Stimulated activated naive B cell treated with anti-CD40 and anti-IgM and Interleukin-4, amounts not matched to agents 10 μg/mL and 1 μg/mL and 100 μg/mL, for 72 hours (primary cell): Measurements from ENCODE around the gene RFTN2.
"Not testable (repeated sequence)": the region's sequence is repeated elsewhere in the genome, so short reads cannot be mapped to it uniquely, and the experiment has no call there.

ENCODE experiments used
- ATAC-seq, 2 donors: fragments of 150-1000 bp; cut with Tn5 transposase; replicated peaks; 2 replicates each; pipeline ENCODE4 v1.10.0; 2021; ENCODE audit warnings: moderate library complexity in 1 of 2
- DNase-seq: peaks from one replicate; pipeline ENCODE4 v3.0.0; 2021
- H3K27ac Mint-ChIP-seq: one replicate; pipeline ENCODE4 v1.8.0; 2022; ENCODE audit warnings: mild to moderate bottlenecking, mixed read lengths
- H3K27me3 Mint-ChIP-seq, 2 donors: one replicate each; pipeline ENCODE4 v1.8.0; 2022; ENCODE audit warnings: mixed read lengths in 2 of 2
- H3K36me3 Mint-ChIP-seq, 2 donors: one replicate each; pipeline ENCODE4 v1.8.0; 2022; ENCODE audit warnings: mixed read lengths in 2 of 2, mild to moderate bottlenecking in 1 of 2
- H3K4me1 Mint-ChIP-seq, 2 donors: one replicate each; pipeline ENCODE4 v1.8.0; 2022; ENCODE audit warnings: mixed read lengths in 2 of 2, mild to moderate bottlenecking in 1 of 2
- H3K4me3 Mint-ChIP-seq, 2 donors: one replicate each; pipeline ENCODE4 v1.8.0; 2022; ENCODE audit warnings: mild to moderate bottlenecking in 2 of 2, mixed read lengths in 2 of 2, moderate library complexity in 1 of 2
- H3K9me3 Mint-ChIP-seq, 2 donors: one replicate each; pipeline ENCODE4 v1.8.0; 2022; ENCODE audit warnings: mixed read lengths in 2 of 2, mild to moderate bottlenecking in 1 of 2

The RFTN2 gene, protein sequence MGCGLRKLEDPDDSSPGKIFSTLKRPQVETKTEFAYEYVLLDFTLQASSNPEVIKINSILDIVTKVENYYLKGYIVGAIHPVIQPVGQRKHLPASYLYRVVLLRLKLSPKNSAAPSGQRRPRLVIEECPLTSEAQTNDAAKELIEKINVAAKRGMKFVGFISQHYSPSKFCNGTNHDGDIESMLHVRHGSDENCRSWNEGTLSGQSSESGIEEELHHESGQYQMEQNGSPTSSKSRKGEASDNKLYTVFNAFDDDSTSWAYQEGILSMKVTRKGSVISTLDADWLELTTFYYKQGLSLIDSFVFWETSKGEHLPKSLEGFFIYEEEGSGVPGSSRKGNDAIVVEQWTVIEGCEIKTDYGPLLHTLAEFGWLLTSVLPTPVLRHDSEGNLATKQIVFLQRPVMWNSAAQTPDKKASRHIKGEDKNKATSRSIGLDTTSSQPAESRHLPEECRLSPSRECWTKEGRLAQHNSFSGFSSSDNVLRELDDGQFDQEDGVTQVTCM

DNA sequence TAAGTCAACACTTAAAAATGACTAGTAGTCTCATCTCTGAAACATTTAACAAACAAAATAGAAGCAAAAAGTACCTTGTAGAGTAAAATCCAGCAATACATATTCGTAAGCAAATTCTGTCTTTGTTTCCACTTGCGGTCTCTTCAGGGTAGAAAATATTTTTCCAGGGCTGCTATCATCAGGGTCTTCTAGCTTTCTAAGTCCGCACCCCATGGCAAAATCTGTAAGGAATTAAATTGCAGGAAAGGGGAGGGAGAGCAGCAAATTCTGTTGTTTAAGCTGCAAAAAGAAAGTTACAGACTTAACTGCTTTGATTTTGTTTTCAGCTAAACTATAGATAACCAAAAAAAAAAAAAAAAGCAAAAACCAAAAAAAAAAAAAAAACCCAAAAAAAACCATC is at the start of gene RFTN2:
Gene RFTN2, minus strand, starts transcription at position 342 of the 400 bp plus-strand sequence. Its CDS starts 129 bp downstream, at position 213.
- H3K9me3 Mint-ChIP-seq = no peaks in the 10 kb centered on the region
- no peaks in the 10 kb centered on the region for H3K36me3 Mint-ChIP-seq
- ATAC-seq (no peak), DNase-seq (no peak)
- no peak within 1 kb of the TSS for H3K27ac Mint-ChIP-seq
- no peaks in the 10 kb centered on the region for H3K4me1 Mint-ChIP-seq
- peaks cover 17 to 21% of the 10 kb centered on the region in 2 donors for H3K27me3 Mint-ChIP-seq
- no peak within 1 kb of the TSS for H3K4me3 Mint-ChIP-seq

- no peak for DNase-seq
- ATAC-seq = no peak
- Mint-ChIP-seq H3K27me3 (no peaks in the 10 kb centered on the region), H3K36me3 (peaks cover 7 to 13% of the 10 kb centered on the region in 2 donors), H3K4me1 (peaks cover 3 to 6% of the 10 kb centered on the region in 2 donors), H3K9me3 (no peaks in the 10 kb centered on the region), H3K4me3 (no peak overlapping the region), H3K27ac (no peak overlapping the region)
Observed at GRCh38 chr2:197717863-197718262, 42.5 kb upstream of the RFTN2 start.

- ATAC-seq (no peak), DNase-seq (no peak)
- Mint-ChIP-seq H3K4me3 (no peak overlapping the region), H3K36me3 (peaks cover 26 to 39% of the 10 kb centered on the region in 2 donors), H3K4me1 (peaks cover 23 to 39% of the 10 kb centered on the region in 2 donors), H3K27ac (no peak overlapping the region), H3K27me3 (no peaks in the 10 kb centered on the region), H3K9me3 (no peaks in the 10 kb centered on the region)
Observed at GRCh38 chr2:197713271-197713670, 37.9 kb upstream of the RFTN2 start.

GRCh38 chr2:197711578-197711977 is 36.2 kb upstream of the RFTN2 start:
- H3K4me3 Mint-ChIP-seq = no peak overlapping the region
- peaks cover 30 to 50% of the 10 kb centered on the region in 2 donors for H3K4me1 Mint-ChIP-seq
- no peak for ATAC-seq

GRCh38 chr2:197710424-197711042 is 35.1 kb upstream of the RFTN2 start:
- Mint-ChIP-seq H3K4me3 (no peak overlapping the region), H3K36me3 (peaks cover 24 to 40% of the 10 kb centered on the region in 2 donors)
- DNase-seq = no peak

More at GRCh38 chr2:197711578-197711977, 36.2 kb upstream of the RFTN2 start:
- H3K9me3 Mint-ChIP-seq = no peaks in the 10 kb centered on the region
- no peak for DNase-seq
- H3K36me3 Mint-ChIP-seq = peaks cover 26 to 42% of the 10 kb centered on the region in 2 donors
- H3K27me3 Mint-ChIP-seq = no peaks in the 10 kb centered on the region
- H3K27ac Mint-ChIP-seq = no peak overlapping the region

DNA sequence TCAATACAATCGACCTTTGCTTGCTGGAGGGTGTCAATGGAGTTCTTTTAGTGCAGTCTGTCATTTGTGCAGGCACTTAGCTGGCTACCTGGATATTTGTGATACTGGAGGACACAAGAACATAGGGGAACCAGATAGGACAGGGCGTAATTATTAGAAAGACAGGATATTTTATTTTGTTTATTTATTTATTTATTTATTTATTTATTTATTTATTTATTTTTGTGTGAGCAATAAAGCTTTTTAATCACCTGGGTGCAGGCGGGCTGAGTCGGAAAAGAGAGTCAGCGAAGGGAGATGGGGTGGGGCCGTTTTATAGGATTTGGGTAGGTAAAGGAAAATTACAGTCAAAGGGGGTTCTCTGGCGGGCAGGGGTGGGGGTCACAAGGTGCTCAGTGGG is 33.8 kb upstream of the RFTN2 start:
- H3K27ac Mint-ChIP-seq, H3K9me3 Mint-ChIP-seq: not testable (repeated sequence)
- H3K36me3 Mint-ChIP-seq = peaks cover 19 to 37% of the 10 kb centered on the region in 2 donors

More at GRCh38 chr2:197710424-197711042, 35.1 kb upstream of the RFTN2 start:
- H3K27me3 Mint-ChIP-seq = no peaks in the 10 kb centered on the region
- ATAC-seq = peak; percentile 62 to 69
- peaks cover 36 to 58% of the 10 kb centered on the region in 2 donors for H3K4me1 Mint-ChIP-seq
- no peak overlapping the region for H3K27ac Mint-ChIP-seq
- no peaks in the 10 kb centered on the region for H3K9me3 Mint-ChIP-seq

DNA sequence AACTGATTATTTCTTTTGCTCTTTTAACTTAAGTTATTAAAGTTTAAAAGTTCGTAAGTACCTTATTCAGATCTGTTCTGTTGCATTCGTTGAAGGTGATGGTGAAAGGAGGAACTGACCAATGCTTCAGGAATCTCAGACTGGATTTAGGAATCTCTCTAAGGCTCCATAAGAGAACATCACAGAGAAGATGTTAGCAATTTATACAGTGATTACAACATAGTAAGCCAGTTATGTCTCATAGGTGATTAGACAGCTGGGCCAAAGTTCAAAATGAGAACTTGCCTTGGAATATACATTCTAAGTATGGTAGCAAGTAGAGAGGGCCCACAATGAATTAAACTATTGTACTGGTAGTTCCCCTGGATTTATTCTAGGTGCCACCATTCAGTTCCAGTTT is 32.9 kb upstream of the RFTN2 start:
- peaks cover 39 to 62% of the 10 kb centered on the region in 2 donors for H3K4me1 Mint-ChIP-seq
- no peak overlapping the region for H3K27ac Mint-ChIP-seq
- DNase-seq (no peak), ATAC-seq (no peak)
- H3K9me3 Mint-ChIP-seq = no peaks in the 10 kb centered on the region
- no peaks in the 10 kb centered on the region for H3K27me3 Mint-ChIP-seq
- H3K36me3 Mint-ChIP-seq = peaks cover 19 to 34% of the 10 kb centered on the region in 2 donors
- peak overlapping the region in 1 of 2 donors; percentile 25 for H3K4me3 Mint-ChIP-seq

More for the DNA sequence above, 33.8 kb upstream of the RFTN2 start:
- not testable (repeated sequence) for DNase-seq, H3K4me3 Mint-ChIP-seq, ATAC-seq, H3K27me3 Mint-ChIP-seq
- H3K4me1 Mint-ChIP-seq = peaks cover 39 to 64% of the 10 kb centered on the region in 2 donors

GRCh38 chr2:197707316-197708213 is 32.2 kb upstream of the RFTN2 start:
- Mint-ChIP-seq H3K27ac (no peak overlapping the region), H3K36me3 (peaks cover 19 to 27% of the 10 kb centered on the region in 2 donors), H3K9me3 (no peaks in the 10 kb centered on the region), H3K27me3 (no peaks in the 10 kb centered on the region), H3K4me1 (peaks cover 36 to 57% of the 10 kb centered on the region in 2 donors), H3K4me3 (peak overlapping the region; percentile 92 to 94)
- ATAC-seq = no peak
- no peak for DNase-seq

- Mint-ChIP-seq H3K27me3 (peaks cover 2 to 3% of the 10 kb centered on the region in 2 donors), H3K4me3 (peak overlapping the region; percentile 92 to 94), H3K27ac (no peak overlapping the region), H3K36me3 (peaks cover 17 to 27% of the 10 kb centered on the region in 2 donors), H3K9me3 (no peaks in the 10 kb centered on the region), H3K4me1 (peaks cover 36 to 52% of the 10 kb centered on the region in 2 donors)
- DNase-seq (no peak), ATAC-seq (no peak)
Observed at GRCh38 chr2:197706839-197707207, 31.4 kb upstream of the RFTN2 start.

GRCh38 chr2:197705912-197706838 is 30.8 kb upstream of the RFTN2 start:
- Mint-ChIP-seq H3K27ac (peak overlapping the region; percentile 94), H3K4me3 (peak overlapping the region; percentile 92 to 94), H3K9me3 (no peaks in the 10 kb centered on the region), H3K4me1 (peaks cover 32 to 47% of the 10 kb centered on the region in 2 donors), H3K27me3 (peaks cover 8 to 9% of the 10 kb centered on the region in 2 donors), H3K36me3 (peaks cover 16 to 23% of the 10 kb centered on the region in 2 donors)
- DNase-seq (no peak), ATAC-seq (no peak)

DNA sequence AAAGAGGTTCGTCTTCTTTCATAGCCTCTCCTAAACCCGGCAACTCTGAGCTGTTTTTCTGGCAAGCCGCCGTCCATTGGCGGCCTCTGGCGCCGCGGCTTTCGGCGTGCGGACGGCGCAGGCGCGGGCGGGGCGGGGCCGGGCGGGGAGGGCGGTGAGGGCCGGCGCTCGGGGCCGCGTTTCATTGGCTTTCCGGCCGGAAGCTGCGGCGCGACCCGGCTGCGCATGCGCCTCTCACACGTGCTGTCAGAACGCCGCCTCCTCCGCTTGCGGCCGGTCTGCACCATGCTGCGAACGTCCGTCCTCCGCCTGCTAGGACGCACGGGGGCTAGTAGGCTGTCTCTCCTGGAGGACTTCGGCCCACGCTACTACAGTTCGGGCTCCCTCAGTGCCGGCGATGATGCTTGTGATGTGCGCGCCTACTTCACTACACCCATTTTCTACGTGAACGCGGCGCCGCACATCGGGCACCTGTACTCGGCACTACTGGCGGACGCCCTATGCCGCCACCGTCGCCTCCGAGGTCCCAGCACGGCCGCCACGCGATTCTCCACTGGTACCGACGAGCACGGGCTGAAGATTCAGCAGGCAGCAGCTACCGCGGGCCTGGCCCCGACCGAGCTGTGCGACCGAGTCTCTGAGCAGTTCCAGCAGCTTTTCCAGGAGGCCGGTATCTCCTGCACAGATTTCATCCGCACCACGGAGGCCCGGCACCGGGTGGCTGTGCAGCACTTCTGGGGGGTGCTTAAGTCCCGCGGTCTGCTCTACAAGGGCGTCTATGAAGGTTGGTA is 29.9 kb upstream of the RFTN2 start, which contains the start of gene MARS2:
Gene MARS2, plus strand, starts transcription at position 249 of the 791 bp plus-strand sequence. Its CDS starts 37 bp downstream, at position 286.
- Mint-ChIP-seq H3K36me3 (peaks cover 14 to 21% of the 10 kb centered on the region in 2 donors), H3K27me3 (peaks cover 16 to 18% of the 10 kb centered on the region in 2 donors), H3K9me3 (no peaks in the 10 kb centered on the region), H3K4me1 (peaks cover 29 to 45% of the 10 kb centered on the region in 2 donors), H3K4me3 (peak within 1 kb of the TSS; percentile 92 to 94), H3K27ac (peak within 1 kb of the TSS; percentile 94)
- DNase-seq (peak; percentile 89), ATAC-seq (peak; percentile 88 to 93)

DNA sequence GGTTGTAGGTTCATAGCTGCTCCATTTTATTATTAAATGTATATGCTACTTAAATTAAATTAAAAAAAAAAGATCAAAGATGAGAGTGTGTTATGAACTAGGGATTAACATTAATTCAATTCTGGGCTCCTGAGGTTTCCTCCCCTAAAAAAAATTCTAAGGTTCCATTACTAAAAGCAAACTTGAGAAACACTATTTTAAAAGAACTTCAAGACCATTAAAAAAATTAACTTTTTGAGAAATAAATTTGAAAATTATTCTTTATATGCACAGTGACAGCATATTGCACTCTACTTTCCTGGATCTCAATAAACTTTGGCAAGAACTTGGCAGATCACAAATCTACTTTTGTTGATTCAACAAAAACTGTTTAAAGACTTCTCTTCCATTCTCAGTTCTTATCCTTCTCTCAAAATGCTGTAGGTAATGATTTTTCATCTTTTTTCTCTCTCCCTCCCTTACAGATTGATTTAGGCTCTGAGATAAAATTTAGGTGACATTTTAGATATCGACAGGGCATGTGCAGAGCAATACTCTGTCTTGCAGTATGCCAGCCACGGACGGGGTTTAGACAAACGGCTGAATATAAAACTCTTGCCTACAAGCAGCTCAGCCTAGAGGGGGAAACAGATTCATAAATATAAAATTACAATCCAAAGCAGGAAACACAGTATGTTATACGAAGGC is 29.2 kb upstream of the RFTN2 start:
- H3K4me3 Mint-ChIP-seq = peak overlapping the region; percentile 92 to 93
- DNase-seq (no peak), ATAC-seq (peak; percentile 57 to 59)
- peaks cover 25 to 37% of the 10 kb centered on the region in 2 donors for H3K4me1 Mint-ChIP-seq
- peaks cover 9 to 14% of the 10 kb centered on the region in 2 donors for H3K36me3 Mint-ChIP-seq
- H3K27me3 Mint-ChIP-seq = peaks cover 16 to 22% of the 10 kb centered on the region in 2 donors
- no peaks in the 10 kb centered on the region for H3K9me3 Mint-ChIP-seq
- peak overlapping the region; percentile 88 for H3K27ac Mint-ChIP-seq
